HG02642 (cell line): Measurements from ENCODE around the gene SLC39A11.
"Not testable (repeated sequence)": the region's sequence is repeated elsewhere in the genome, so short reads cannot be mapped to it uniquely, and the experiment has no call there.

ENCODE experiments used
- ATAC-seq: cut with Tn5 transposase; IDR thresholded peaks from one replicate; pipeline ENCODE4 v1.9.1; 2021; ENCODE audit warnings: mild to moderate bottlenecking; ENCODE audit not compliant: unreplicated experiment, poor library complexity

The SLC39A11 gene

DNA sequence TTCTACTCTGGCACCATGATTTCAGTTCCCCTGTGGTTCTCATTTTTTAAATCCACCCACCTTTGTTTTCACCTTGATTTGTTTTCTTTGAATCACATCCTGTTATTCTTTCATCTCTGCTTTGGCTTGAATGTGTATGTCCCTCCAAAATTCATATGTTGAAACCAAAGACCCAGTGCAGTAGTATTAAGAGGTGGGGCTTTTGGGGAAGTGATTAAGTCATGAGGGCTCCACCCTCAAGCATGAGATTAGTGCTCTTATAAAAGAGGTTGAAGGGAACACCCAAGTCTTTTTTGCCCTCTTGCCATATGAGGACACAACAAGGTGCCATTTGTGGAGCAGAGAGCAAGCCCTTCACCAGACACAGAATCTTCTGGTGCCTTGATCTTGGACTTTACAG, 382.3 kb downstream of the SLC39A11 start:
- ATAC-seq = no peak

GRCh38 chr17:72708682-72709081, 383.8 kb downstream of the SLC39A11 start:
- ATAC-seq = not testable (repeated sequence)

DNA sequence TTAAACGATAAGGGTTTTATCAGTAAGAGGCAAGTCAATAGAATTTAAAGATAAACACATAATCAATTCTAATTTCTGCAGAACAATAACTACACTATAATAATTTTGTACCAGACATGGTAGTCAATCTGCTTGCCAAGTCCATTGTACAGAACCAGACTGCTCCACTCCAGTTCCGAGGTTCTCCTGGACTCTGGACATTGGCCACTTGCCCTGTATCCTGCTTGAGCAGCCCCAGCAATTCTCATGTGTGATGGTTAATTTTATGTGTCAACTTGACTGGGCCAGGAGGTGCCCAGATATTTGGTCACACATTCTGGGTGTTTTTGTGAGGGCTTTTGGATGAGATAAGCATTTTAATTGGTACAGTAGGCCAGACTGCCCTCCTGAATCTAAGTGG, 384.6 kb downstream of the SLC39A11 start:
- no peak for ATAC-seq

DNA sequence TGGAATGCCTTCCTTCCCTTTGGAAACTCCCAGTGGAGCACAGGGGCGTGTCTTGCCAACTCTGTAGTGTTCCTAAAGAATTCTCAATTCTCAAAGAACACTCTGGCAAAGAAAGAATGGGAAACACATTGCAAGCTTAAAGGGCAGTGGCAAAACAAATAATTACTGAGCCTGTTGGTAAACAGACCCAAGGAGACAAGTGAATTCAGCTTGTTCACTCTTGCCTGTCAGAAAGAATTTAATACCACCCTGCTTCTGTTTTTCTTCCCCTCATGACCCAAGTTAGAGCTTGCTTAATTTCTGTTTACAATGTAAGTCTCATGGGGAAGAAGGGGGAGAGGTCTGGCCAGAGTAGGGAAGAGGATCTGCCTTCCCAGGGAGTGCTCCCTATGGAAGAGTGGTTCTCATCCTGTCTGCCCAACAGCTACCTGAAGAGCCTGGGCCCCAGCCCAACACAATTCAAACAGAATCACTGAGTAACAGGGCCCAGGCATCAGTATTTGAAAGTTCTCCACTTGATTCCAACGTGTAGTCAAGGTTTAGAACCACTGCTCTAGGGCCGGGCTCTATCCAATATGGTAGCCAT, 386.0 kb downstream of the SLC39A11 start:
- ATAC-seq = no peak

- ATAC-seq = no peak
Measured at GRCh38 chr17:72705905-72706395, 386.5 kb downstream of the SLC39A11 start.

DNA sequence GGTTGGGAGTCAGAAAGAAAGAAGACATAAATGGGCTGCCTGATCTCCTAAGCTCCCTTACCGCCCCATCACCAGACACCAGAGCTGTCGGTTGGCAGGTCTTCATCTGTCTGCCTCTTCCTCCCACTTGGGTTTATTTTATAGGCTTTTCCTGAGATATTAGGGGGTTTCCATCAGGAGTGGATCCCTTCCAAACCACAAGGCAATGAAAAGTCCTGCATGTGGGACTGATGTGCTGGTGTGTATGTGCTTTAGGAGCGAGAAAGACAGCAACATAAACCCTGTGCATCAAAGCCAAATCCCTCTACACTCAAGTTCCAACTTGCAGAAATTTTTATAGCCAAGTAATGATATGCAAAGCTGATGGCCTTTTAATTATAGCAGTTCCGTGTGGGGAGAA, 389.5 kb downstream of the SLC39A11 start:
- no peak for ATAC-seq

- ATAC-seq = no peak
Measured at GRCh38 chr17:72702136-72702735, 390.3 kb downstream of the SLC39A11 start.

GRCh38 chr17:72700226-72700625, 392.3 kb downstream of the SLC39A11 start:
- ATAC-seq = no peak

- no peak for ATAC-seq
Measured at GRCh38 chr17:72699545-72699944, 392.9 kb downstream of the SLC39A11 start.

DNA sequence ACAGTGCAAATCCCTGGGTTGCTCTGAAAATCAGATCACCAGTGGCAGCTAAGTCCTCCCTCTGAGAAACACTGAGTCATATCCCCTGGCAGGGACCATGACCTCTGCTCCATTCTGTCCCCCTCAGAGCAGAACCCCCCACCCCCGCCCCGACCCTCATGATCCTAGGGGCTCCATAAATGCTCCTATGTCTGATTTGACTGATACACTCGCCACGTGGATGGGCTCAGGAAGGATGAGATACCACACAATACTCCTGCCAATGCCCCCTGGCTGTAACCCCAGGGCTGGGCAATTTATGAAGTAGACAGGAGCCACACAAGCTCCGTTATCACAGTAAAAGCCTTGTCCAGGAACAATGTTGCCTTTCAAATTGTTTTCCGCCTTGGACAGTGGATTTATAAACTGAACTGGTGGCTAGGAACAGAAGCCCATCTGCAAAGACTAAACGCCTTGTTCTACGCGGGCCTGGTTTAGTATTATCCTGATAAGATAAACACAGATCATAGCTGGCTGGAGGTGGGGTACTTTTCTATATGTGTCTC, 394.8 kb downstream of the SLC39A11 start:
- ATAC-seq = no peak

DNA sequence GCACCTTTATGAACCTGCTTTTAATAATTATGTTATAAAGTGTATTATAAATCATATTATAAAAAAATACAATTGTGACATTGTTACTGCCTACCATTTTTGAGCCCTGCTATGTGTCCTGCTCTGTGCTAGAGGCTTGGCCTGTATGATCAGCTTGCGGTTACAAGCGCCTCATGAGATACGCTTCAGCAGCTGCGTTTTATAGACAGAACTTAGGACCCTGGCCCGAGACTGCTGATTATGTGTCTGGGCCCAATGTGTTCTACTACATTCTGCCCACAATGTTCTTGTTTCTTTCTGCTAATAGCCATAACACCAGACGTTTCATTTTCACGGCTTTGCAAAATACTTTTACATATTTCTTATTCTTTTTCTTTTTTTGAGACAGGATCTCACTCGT, 395.8 kb downstream of the SLC39A11 start:
- no peak for ATAC-seq

- ATAC-seq = no peak
Measured at GRCh38 chr17:72696156-72696555, 396.3 kb downstream of the SLC39A11 start.

DNA sequence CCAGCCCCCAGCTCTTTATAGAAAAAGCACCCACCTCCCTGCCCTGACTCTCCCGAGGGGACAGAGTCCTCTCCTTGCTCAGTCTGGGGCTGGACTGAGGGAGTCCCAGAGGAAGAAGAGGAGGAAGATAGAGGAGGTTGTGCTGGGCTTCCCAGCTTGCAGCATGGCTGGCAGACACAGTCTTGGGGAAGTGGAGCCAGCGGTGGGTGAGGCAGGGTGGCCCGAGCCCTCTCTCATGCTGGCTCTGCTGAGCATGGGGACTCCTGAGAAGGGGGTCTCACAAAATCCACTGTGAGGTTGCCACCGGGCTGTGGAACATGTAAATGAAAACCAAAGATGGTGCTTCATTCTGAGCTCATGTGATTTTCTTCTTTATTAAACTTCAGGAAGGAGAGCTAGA, 398.5 kb downstream of the SLC39A11 start:
- ATAC-seq = no peak

DNA sequence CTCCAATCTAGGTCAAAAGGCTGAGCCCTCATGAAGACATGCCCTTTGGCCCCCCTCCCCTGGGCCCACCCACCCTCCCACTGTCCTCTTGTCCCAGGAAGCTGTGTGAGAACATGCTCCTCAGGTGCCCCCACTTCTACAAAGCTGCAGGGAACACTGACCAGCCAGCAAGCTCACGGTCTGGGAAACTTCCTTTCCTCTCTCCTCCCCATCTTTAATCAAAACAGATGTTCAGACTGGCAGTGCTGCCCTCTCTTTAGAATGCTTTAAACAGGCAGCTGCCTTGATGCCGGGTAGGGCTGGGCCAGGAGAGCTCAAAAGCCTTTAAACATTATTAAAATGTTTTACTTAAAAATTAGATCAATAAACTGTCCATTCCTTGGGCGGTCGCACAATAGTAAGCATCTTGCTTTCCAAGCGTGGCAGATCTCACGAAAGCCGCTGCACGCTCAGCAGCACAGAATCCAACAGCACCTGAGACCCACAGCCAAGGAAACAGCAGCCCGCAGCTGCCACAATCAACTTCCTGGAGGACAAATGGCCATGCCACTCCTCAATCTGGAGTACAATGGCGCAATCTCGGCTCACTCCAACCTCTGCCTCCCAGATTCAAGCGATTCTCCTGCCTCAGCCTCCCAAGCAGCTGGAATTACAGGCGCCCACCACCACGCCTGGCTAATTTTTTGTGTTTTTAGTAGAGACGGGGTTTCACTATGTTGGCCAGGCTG, 399.2 kb downstream of the SLC39A11 start:
- ATAC-seq = no peak

- ATAC-seq = no peak
Measured at GRCh38 chr17:72692676-72693075, 399.8 kb downstream of the SLC39A11 start.

DNA sequence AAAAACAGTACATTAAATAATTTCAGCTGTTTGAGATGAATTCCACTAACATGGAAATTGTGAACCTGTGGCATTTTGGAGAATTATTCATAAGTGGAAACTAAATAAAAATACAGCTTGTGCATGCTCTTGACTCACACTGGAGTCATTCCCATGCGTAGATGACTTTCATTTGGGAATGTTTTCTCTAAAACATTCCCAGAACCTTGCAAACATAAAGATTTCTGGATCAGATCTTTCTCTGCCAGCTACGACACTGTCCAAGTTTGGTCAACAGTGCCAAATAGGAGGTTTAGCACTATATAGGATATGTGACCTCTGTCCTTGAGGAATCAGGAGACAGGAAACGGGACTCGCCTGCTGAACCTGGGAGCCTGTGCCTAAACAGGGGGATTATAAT, 400.9 kb downstream of the SLC39A11 start:
- no peak for ATAC-seq

- no peak for ATAC-seq
Measured at GRCh38 chr17:72691017-72691416, 401.5 kb downstream of the SLC39A11 start.

DNA sequence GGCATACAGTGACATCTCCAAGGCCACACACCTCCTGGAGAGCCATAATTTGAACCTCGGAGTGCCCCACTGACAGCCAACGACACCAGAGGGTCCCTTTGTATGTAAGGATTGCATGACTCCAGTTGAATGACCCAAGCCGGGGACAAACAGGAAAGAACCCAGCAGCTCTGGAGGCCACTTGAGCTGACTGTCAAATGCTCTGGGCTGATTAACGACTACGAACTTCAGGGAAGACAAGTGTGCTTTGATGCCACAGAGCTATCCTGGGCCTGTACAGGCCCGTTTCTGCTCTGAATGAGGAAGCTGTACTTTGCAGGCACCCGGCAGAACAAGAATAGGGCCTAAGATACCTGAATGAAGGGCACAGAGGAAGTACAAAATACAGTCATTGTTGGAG, 404.6 kb downstream of the SLC39A11 start:
- ATAC-seq = no peak

- ATAC-seq = no peak
Measured at GRCh38 chr17:72684405-72685020, 408.0 kb downstream of the SLC39A11 start.

GRCh38 chr17:72683506-72684404, 408.7 kb downstream of the SLC39A11 start:
- no peak for ATAC-seq
